HG03066 (cell line): ENCODE results near the gene CDK10.

Source experiments
- ATAC-seq: cut with Tn5 transposase; IDR thresholded peaks from one replicate; pipeline ENCODE4 v1.9.1; 2021; ENCODE audit warnings: low read depth; ENCODE audit not compliant: unreplicated experiment

CDK10 gene

DNA sequence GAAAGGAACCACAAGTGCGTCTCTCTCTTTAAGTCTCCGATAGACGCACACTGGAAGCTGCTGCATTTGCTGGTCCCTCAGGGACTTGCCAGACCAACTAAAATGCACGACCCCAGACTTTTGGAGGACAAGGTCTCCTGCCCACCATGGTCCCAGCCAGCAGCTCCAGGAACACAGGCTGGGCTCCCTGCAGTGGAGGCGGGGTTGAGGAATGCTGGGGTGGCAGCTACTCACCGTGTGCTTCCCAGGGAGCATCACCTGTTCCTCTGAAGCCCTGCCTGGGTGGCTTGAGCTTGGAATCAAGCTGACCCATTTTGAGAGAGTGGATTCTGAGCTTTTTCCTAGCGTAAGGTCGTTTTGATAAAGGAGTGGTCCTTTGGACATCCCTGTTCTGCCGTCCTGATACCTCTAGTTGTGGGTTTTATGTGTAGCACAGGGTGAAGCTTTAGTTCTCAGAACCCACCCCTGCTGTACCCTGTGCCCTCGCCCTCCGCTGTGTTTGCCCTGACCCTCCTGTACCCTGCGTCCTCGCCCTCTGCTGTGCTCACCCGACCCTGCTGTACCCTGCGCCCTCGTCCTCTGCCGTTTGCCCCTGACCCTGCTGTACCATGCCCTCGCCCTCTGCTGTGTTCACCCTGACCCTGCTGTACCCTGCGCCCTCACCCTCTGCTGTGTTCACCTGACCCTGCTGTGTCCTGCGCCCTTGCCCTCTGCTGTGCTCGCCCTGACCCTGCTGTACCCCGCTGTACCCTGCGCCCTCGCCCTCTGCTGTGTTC lies 45.8 kb downstream of the CDK10 start:
- ATAC-seq: no peak

DNA sequence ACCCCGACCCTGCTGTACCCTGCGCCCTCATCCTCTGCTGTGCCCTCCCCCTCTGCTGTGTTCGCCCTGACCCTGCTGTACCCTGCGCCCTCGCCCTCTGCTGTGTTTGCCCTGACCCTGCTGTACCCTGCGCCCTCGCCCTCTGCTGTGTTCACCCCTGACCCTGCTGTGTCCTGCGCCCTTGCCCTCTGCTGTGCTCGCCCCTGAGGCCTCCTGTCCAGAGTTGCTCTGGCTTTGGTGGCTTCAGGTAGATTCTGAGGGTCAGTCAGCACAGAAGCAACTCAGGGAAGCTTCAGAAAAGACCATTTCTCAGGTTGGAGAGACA lies 46.4 kb downstream of the CDK10 start:
- ATAC-seq: no peak

DNA sequence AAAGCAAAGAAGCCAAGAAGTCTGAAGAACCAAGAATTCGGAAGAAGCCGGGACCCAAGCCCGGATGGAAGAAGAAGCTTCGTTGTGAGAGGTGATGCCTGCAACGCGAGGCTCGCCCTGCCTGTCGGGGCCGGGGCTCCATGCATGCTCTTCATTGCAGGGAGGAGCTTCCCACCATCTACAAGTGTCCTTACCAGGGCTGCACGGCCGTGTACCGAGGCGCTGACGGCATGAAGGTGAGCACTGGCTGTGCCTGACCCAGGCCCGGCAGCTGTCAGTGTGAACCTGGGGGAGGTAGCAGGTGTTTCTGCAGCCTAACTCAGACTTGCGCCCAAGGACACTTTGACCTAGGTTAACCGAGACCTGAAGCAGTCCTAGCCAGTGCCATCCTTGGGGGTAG lies 46.8 kb downstream of the CDK10 start:
- ATAC-seq: no peak

DNA sequence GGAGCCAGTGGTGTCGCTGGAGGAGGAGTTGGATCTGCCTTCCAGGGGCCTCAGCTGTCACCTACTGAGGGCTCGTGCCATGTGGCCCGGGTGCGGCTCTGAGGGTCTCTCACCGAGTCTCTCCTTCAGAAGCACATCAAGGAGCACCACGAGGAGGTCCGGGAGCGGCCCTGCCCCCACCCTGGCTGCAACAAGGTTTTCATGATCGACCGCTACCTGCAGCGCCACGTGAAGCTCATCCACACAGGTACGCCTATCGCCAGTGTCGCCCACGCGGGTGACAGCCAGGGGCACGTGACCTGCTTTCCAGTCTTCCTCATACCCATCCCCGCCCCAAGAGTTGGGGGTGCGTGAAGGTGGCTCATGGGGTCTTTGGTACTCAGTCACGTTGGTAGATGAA lies 47.3 kb downstream of the CDK10 start:
- no peak for ATAC-seq

DNA sequence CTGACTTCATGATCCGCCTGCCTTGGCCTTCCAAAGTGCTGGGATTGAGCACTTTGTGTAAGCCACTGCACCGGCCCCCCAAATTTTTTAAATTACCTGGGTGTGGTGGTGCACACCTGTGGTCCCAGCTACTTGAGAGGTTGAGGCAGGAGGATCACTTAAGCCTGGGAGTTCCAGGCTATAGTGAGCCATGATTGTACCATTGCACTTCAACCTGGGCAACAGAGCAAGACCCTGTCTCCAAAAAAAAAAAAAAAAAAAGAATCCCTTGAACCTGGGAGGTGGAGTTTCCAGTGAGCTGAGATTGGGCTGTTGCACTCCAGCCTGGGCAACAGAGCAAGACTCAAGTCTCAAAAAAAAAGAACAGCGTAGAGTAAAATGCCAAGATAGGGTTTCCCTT lies 50.1 kb downstream of the CDK10 start:
- ATAC-seq: no peak

DNA sequence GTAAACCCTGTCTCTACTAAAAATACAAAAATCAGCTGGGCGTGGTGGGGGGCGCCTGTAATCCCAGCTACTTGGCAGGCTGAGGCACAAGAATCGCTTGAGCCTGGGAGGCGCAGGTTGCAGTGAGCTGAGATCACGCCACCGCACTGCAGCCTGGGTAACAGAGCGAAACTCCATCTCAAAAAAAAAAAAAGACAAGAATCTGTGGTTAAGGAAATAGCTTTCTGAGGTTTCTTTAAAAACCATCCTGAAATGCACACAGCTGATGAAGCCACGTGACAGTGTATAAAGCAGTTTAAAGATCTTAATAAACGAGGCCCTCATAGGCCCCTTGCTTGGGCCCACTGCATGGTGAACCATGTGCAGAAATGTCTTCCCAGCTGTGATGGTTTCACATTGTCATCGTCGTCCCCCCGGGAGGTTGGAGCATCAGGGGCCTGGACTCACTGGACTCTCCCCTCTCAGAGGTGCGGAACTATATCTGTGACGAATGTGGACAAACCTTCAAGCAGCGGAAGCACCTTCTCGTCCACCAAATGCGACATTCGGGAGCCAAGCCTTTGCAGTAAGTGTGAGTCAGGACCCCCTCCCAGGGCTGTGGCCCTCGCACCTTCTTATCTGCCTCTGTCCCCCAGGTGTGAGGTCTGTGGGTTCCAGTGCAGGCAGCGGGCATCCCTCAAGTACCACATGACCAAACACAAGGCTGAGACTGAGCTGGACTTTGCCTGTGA lies 51.0 kb downstream of the CDK10 start:
- ATAC-seq: no peak

DNA sequence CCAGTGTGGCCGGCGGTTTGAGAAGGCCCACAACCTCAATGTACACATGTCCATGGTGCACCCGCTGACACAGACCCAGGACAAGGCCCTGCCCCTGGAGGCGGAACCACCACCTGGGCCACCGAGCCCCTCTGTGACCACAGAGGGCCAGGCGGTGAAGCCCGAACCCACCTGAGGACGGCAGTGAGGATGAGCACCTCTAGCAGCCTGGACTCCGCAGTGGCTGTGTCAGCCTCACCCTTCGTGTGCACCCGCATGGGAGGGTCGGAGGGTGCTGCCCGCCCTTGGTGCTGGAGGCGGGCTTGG lies 51.5 kb downstream of the CDK10 start:
- ATAC-seq: no peak

DNA sequence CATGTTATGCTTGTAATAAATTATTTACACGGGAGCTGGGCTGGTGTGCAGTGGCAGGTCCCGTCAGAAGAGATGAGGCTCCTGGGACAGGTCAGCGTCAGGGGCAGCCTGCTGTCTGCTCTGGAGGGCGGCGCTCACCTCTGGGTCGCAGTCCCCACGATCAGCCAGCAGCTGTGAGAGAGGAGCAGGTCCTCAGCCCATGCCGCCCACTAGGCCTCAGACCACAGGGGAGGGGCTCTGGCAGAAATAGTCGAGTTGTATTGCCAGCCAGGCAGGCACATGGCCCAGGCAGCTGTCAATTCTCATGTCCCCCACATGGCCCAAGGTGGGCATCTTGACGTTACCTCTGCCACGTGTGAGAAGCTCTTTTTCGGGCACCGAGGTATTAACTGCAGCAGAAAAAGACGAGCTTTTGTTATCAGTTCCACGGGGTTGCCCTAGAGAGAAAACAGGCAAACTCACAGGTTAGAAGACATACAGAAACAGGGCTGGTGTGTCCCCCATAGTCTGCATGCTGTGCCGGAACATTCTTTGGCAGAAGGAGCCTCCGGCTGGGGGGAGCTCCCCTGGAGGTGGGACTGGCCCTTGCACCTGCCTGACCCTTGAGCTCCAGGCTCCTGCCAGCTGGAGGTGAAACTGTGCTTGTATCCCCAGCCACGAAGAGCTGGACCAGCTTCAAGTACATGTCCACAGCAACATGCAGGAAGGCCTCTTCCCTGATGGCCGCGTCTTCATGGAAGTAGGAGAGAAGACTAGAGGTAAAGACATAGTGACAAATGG lies 52.2 kb downstream of the CDK10 start:
- ATAC-seq: no peak

DNA sequence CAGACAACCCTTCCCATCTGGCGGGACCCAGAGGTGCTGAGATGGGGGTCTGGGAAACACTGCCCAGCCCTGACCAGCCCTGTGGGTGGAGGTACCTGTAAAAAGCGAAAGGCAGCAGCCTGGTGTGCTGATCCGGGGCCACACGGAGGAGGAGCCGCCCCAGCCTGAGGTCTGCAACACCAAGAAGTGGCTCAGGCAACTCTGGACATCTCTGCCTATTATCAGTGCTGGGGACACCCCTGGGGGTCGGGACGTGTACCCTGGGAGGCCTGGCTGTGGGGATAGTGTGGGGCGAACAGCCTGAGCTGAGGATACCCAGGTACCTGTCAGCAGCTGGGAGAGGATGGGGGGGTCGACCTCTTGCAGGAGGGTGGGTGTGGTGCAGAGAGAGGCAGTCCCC lies 52.9 kb downstream of the CDK10 start:
- ATAC-seq: no peak

DNA sequence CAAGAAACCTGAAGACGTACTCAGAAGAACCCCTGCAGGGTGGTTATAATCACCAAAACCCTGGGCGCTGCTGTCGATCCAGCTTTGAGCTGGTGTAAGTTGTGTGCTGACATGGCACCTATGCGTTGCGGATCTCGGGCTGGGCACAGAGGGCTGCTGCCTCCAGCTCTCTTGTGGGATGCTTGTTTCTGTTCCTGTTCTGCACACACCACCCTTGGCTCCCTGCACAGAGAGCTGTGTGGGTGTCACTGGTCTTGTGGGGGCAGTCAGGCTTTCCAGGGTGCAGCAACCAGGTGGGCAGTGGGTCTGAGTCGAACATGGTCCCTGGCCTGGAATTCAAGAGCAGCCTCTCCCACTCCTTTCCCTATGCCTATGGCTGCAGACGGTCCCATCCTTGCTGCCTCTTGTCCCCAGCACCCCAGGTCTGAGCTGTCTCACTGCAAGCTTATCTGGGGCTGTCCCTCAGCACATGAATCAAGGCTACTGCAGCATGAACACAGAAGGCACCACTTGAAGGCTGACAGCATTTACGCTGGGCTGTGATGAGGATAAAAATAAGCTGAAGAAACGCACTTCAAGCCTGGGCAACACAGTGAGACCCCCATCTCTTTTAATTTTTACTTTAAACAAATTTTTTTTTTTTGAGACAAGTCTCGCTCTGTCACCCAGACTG lies 55.0 kb downstream of the CDK10 start:
- ATAC-seq: no peak

DNA sequence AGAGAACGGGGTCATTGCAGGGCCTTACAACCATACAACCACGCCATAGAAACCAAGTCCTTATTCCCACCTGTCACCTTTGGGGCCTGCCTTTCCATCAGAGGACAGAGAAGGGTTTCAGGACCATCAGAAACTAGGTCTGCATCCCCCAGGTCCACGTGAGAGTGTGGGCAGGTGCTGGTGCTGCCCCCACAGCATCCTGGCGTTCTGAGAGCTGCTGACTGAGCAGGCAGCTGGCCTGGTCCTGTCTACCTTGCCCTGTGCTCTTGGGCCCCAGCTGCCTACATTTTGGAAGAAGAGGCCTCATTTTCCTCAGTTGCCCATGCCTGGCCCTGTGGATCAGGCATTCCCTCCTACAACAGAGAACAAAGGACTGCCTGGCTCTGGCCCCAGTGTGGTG lies 56.5 kb downstream of the CDK10 start:
- ATAC-seq: no peak

DNA sequence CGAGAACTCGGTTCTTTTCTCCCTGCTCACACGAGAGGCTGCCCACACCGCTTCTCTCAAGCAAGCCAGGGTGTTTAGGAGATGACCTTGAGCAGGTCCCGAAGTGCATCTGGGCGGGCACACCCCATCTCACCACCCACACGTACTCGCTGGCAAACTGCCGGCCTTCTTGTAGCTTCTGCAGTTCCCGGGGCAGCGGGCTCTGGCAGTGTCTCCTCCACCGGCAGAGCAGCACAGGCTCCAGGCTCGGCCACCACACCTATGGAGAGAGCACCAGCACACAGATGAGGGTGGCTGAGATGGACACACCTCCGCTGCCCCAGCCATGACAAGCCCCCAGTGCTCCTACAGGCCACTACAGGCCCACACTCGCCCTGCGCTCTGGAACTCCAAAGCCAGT lies 58.3 kb downstream of the CDK10 start:
- ATAC-seq: no peak
